Measurements from ENCODE around the gene SDR39U1. TPM values are rescaled to one million over a fixed set of nuclear protein-coding genes. Genes with fewer than 3 reads are reported as not detected.
"Not testable (repeated sequence)": the region's sequence is repeated elsewhere in the genome, so short reads cannot be mapped to it uniquely, and the experiment has no call there.

The SDR39U1 gene
- total RNA-seq, 2 donors from 2014 or later = 27.6 to 61.8 TPM

- Histone ChIP-seq H3K9me3 (no peaks in the 10 kb centered on the region), H3K27me3 (replicated peaks; ENCODE audit: insufficient read depth) (no peaks in the 10 kb centered on the region), H3K4me3 (no peak overlapping the region), H3K36me3 (no peaks in the 10 kb centered on the region), H3K27ac (no peak overlapping the region), H3K4me1 (ENCODE audit: control insufficient read depth in 1 of 2, low read depth in 2 of 2) (no peaks in the 10 kb centered on the region)
- DNase-seq (ENCODE audit: low spot score) = no peak
- no peak for TF ChIP-seq CTCF (IDR thresholded peaks at IDR 0.05)
- no peak for ATAC-seq (ENCODE audit: insufficient number of reproducible peaks, low FRiP score, low read depth)
These were observed 32.7 kb upstream of the SDR39U1 start for GRCh38 chr14:24475261-24475660.

- no peak for TF ChIP-seq CTCF (IDR thresholded peaks at IDR 0.05)
- no peaks in the 10 kb centered on the region for H3K4me1 ChIP-seq (ENCODE audit: control insufficient read depth in 1 of 2, low read depth in 2 of 2)
- no peak overlapping the region for H3K4me3 ChIP-seq
- H3K9me3 ChIP-seq = no peaks in the 10 kb centered on the region
- DNase-seq (ENCODE audit: low spot score) (no peak), ATAC-seq (ENCODE audit: insufficient number of reproducible peaks, low FRiP score, low read depth) (no peak)
- H3K36me3 ChIP-seq = no peaks in the 10 kb centered on the region
- H3K27me3 ChIP-seq (replicated peaks; ENCODE audit: insufficient read depth) = no peaks in the 10 kb centered on the region
- H3K27ac ChIP-seq = no peak overlapping the region
These were observed 30.6 kb upstream of the SDR39U1 start for GRCh38 chr14:24473211-24473610.

- H3K9me3 ChIP-seq; H3K27ac ChIP-seq; H3K36me3 ChIP-seq; H3K27me3 ChIP-seq (replicated peaks; ENCODE audit: insufficient read depth); ATAC-seq (ENCODE audit: insufficient number of reproducible peaks, low FRiP score, low read depth); H3K4me1 ChIP-seq (ENCODE audit: control insufficient read depth in 1 of 2, low read depth in 2 of 2); H3K4me3 ChIP-seq; DNase-seq (ENCODE audit: low spot score): not testable (repeated sequence)
These were observed 27.9 kb upstream of the SDR39U1 start for GRCh38 chr14:24470450-24470849.

- Histone ChIP-seq H3K27ac (no peak overlapping the region), H3K4me1 (ENCODE audit: control insufficient read depth in 1 of 2, low read depth in 2 of 2) (no peaks in the 10 kb centered on the region), H3K4me3 (no peak overlapping the region), H3K27me3 (replicated peaks; ENCODE audit: insufficient read depth) (no peaks in the 10 kb centered on the region), H3K36me3 (no peaks in the 10 kb centered on the region), H3K9me3 (no peaks in the 10 kb centered on the region)
- ATAC-seq (ENCODE audit: insufficient number of reproducible peaks, low FRiP score, low read depth) (no peak), DNase-seq (ENCODE audit: low spot score) (no peak)
- TF ChIP-seq CTCF (IDR thresholded peaks at IDR 0.05) = no peak
These were observed 23.2 kb upstream of the SDR39U1 start for GRCh38 chr14:24465805-24466204.

GRCh38 chr14:24465368-24465767 lies 22.8 kb upstream of the SDR39U1 start:
- no peak for TF ChIP-seq CTCF (IDR thresholded peaks at IDR 0.05)
- no peaks in the 10 kb centered on the region for H3K36me3 ChIP-seq
- no peak overlapping the region for H3K4me3 ChIP-seq
- no peak for ATAC-seq (ENCODE audit: insufficient number of reproducible peaks, low FRiP score, low read depth)
- no peak for DNase-seq (ENCODE audit: low spot score)
- no peak overlapping the region for H3K27ac ChIP-seq
- no peaks in the 10 kb centered on the region for H3K9me3 ChIP-seq
- no peaks in the 10 kb centered on the region for H3K4me1 ChIP-seq (ENCODE audit: control insufficient read depth in 1 of 2, low read depth in 2 of 2)
- H3K27me3 ChIP-seq (replicated peaks; ENCODE audit: insufficient read depth) = no peaks in the 10 kb centered on the region
